GM12878 (cell line): ENCODE measurements around the gene MTIF3. TPM values are rescaled to one million over a fixed set of nuclear protein-coding genes. Genes with fewer than 3 reads are reported as not detected.
A peak's percentile ranks its signal among the peaks of the same experiment; 100 is the strongest.

Source experiments
- ATAC-seq: fragments of 200-7000 bp; cut with Tn5 transposase; 3 replicates; pipeline ENCODE4 v1.9.1; 2020; ENCODE audit warnings: mild to moderate bottlenecking, moderate library complexity
- BruUV-seq: library from RNA; stranded (reverse); fragments of 400-500 nt; replicated peaks from 2 replicates; lab custom pipeline; 2021; lab: Mats Ljungman, UMichigan
- CTCF ChIA-PET: fragments of 300-600 bp; sonication (Branson Sonifier 250); formaldehyde crosslinking; extraction: SDS; loops from one replicate; lab custom pipeline; 2021; ENCODE audit warnings: inconsistent platforms; lab: Yijun Ruan, JAX
- POLR2A ChIA-PET: fragments of 350-600 bp; formaldehyde crosslinking; extraction: SDS; loops from one replicate; lab custom pipeline; 2021; ENCODE audit warnings: inconsistent platforms; lab: Charles Lee
- RAD21 ChIA-PET: fragments of 300-600 bp; sonication (Branson Sonifier 250); formaldehyde crosslinking; loops from one replicate; lab custom pipeline; 2023; ENCODE audit warnings: antibody characterized with exemption; ENCODE audit not compliant: unreplicated experiment; lab: Charles Lee
- SMC1A ChIA-PET: fragments of 300-600 bp; sonication (Branson Sonifier 250); formaldehyde crosslinking; loops from one replicate; lab custom pipeline; 2023; ENCODE audit not compliant: unreplicated experiment, uncharacterized antibody; lab: Charles Lee
- DNase-seq: peaks from one replicate; pipeline ENCODE4 v3.0.0-alpha.2; 2011; ENCODE audit warnings: low read depth, low spot score
- FAIRE-seq: peaks from 3 replicates; lab custom pipeline; 2011; peaks lifted over from hg19 to GRCh38; lab: Jason Lieb, UNC
- H2AFZ ChIP-seq: 2 replicates; pipeline ENCODE4 v1.6.0; 2011; ENCODE audit warnings: low read depth, low read length, control low read depth; ENCODE audit not compliant: control insufficient read depth
- H3K27ac ChIP-seq: 2 replicates; pipeline ENCODE4 v1.5.1; 2011; ENCODE audit warnings: control low read depth; ENCODE audit not compliant: control insufficient read depth, insufficient read depth
- H3K27me3 ChIP-seq, 2 experiments: replicated peaks in 1 of 2; 2 replicates each; pipeline versions ENCODE4 v1.6.0 to v1.6.1; 2011; ENCODE audit warnings: low read length in 1 of 2; ENCODE audit not compliant: control insufficient read depth in 2 of 2, insufficient read depth in 2 of 2
- H3K36me3 ChIP-seq, 2 experiments: 2 replicates each; pipeline ENCODE4 v1.5.1; 2011; ENCODE audit warnings: low read length in 1 of 2; ENCODE audit not compliant: control insufficient read depth in 2 of 2, insufficient read depth in 2 of 2
- H3K4me1 ChIP-seq: 2 replicates; pipeline ENCODE4 v1.6.1; 2011; ENCODE audit warnings: mild to moderate bottlenecking, low read length, moderate library complexity, mixed read lengths; ENCODE audit not compliant: control insufficient read depth, insufficient read depth
- H3K4me2 ChIP-seq: 2 replicates; pipeline ENCODE4 v1.6.0; 2011; ENCODE audit warnings: control low read depth; ENCODE audit not compliant: control insufficient read depth, insufficient read depth
- H3K4me3 ChIP-seq: fragments of 200-600 bp; sonication (generic); 2 replicates; pipeline ENCODE4 v1.5.1; 2016
- H3K79me2 ChIP-seq: 2 replicates; pipeline ENCODE4 v1.6.0; 2011; ENCODE audit warnings: low read length; ENCODE audit not compliant: control insufficient read depth, insufficient read depth
- H3K9ac ChIP-seq: 2 replicates; pipeline ENCODE4 v1.8.0; 2011; ENCODE audit warnings: low read length, control low read depth, mixed read lengths; ENCODE audit not compliant: control insufficient read depth, insufficient read depth
- H3K9me3 ChIP-seq: replicated peaks from 3 replicates; pipeline ENCODE4 v1.5.1; 2011; ENCODE audit warnings: mild to moderate bottlenecking, low read length; ENCODE audit not compliant: control insufficient read depth, insufficient read depth
- H4K20me1 ChIP-seq: 2 replicates; pipeline ENCODE4 v1.6.0; 2011; ENCODE audit not compliant: control insufficient read depth, insufficient read depth
- ASH2L ChIP-seq: fragments of 300-600, 200-600 bp; sonication (generic); IDR thresholded peaks from 2 replicates; pipeline ENCODE4 v1.6.1; 2017; ENCODE audit warnings: low read depth, mild to moderate bottlenecking, borderline replicate concordance
- CEBPZ ChIP-seq: fragments of 150-350 bp; IDR thresholded peaks from 2 replicates; pipeline ENCODE4 v1.6.1; 2016; ENCODE audit warnings: low read depth, low read length
- CREB1 ChIP-seq: IDR thresholded peaks from 2 replicates; pipeline ENCODE4 v1.6.1; 2012; ENCODE audit warnings: low read depth, mild to moderate bottlenecking, inconsistent platforms
- E2F8 ChIP-seq: fragments of 450-650 bp; IDR thresholded peaks from 2 replicates; pipeline ENCODE4 v1.6.1; 2018; ENCODE audit warnings: mild to moderate bottlenecking, low read depth, moderate library complexity; ENCODE audit not compliant: partially characterized antibody
- IKZF2 ChIP-seq, 2 experiments: fragments of 450-650 bp; IDR thresholded peaks; 2 replicates each; pipeline ENCODE4 v1.6.1; 2017; ENCODE audit warnings: mild to moderate bottlenecking in 2 of 2, moderate library complexity in 2 of 2
- NBN ChIP-seq: fragments of 450-650 bp; IDR thresholded peaks from 2 replicates; pipeline ENCODE4 v1.6.1; 2016
- NFIC ChIP-seq: IDR thresholded peaks from 2 replicates; pipeline ENCODE4 v1.6.1; 2012; ENCODE audit warnings: low read depth, mild to moderate bottlenecking, inconsistent platforms, low read length, moderate library complexity
- SP1 ChIP-seq: IDR thresholded peaks from one replicate; pipeline ENCODE4 v1.6.1; 2011; ENCODE audit warnings: low read depth, low read length
- SREBF2 ChIP-seq: IDR thresholded peaks from 2 replicates; pipeline ENCODE4 v1.6.1; 2012; ENCODE audit warnings: mild to moderate bottlenecking, low read length
- YY1 ChIP-seq: IDR thresholded peaks from 2 replicates; pipeline ENCODE4 v1.6.1; 2011; ENCODE audit warnings: low read depth, mild to moderate bottlenecking, low read length
- WGBS: methylation state at CpG from one replicate; pipeline ENCODE4 v1.1.6; 2016; ENCODE audit warnings: low lambda C conversion rate; ENCODE audit not compliant: insufficient replicate concordance, insufficient coverage; ENCODE audit errors: missing lambda C conversion rate; 5-methylcytosine and 5-hydroxymethylcytosine counted together
- in situ Hi-C: fragments of 300-500 bp; cut with MboI; formaldehyde crosslinking; loops from 9 replicates; pipeline ENCODE4 v1.14.3; 2018; ENCODE audit warnings: mixed read lengths
- intact Hi-C: fragments of 100-400 bp; cut with micrococcal nuclease; formaldehyde crosslinking; loops from one replicate; pipeline ENCODE4 v1.14.2; 2022; ENCODE audit not compliant: unreplicated experiment
- polyA plus RNA-seq, 11 experiments: library from polyadenylated mRNA; depleted of rRNA in 4 of 11; unstranded in 6 of 11; stranded (reverse) in 5 of 11; fragments of >200 nt; fragmentation: Nextera tagmentation in 4 of 11; fragmentation: Illumina TruSeq in 1 of 11; extraction: Ambion mirVana in 4 of 11; extraction: Trizol in 1 of 11; gene quantifications; 1 replicate in 1 of 11; 2 replicates in 10 of 11; pipeline versions ENCODE4 v1.2.1 to v1.2.3, GENCODE V29; 2011 to 2016; ENCODE audit warnings: inconsistent platforms in 2 of 11, missing spikeins in 2 of 11, low read depth in 1 of 11
- total RNA-seq, 4 experiments: library from RNA; depleted of rRNA in 3 of 4; stranded (reverse); fragments of >200 nt in 3 of 4; fragmentation: Illumina TruSeq in 1 of 4; extraction: Trizol in 1 of 4; gene quantifications; 2 replicates each; pipeline versions ENCODE4 v1.2.1 to v1.2.3, GENCODE V29; 2013 to 2021
- TF ChIP-seq, protein P1 (sequence below): IDR thresholded peaks from 2 replicates; pipeline ENCODE4 v1.6.1; 2011; ENCODE audit warnings: mild to moderate bottlenecking, low read depth, low read length, moderate library complexity; ENCODE audit not compliant: insufficient replicate concordance
- TF ChIP-seq, protein P2 (sequence below): fragments of 150-350 bp; IDR thresholded peaks from 2 replicates; pipeline ENCODE4 v1.6.1; 2014; ENCODE audit warnings: mild to moderate bottlenecking, low read depth, low read length

MTIF3 gene
- total and polyA plus RNA-seq, 10 of the 15 experiments (the other 5 are each of a cell fraction or from before 2014, with no cell fraction given), result 22.4 to 73.9 (median 49.7) TPM

- Histone ChIP-seq H2AFZ (peak overlapping the region; percentile 83), H3K9me3 (peaks cover 5% of the 10 kb centered on the region; the same call in 2 of the 3 replicates), H3K4me3 (no peak overlapping the region), H4K20me1 (no peaks in the 10 kb centered on the region), H3K79me2 (no peaks in the 10 kb centered on the region), H3K4me2 (peak overlapping the region; percentile 75), H3K27me3 (no peaks in the 10 kb centered on the region), H3K36me3 (no peaks in the 10 kb centered on the region), H3K4me1 (peaks cover 25% of the 10 kb centered on the region), H3K9ac (no peak overlapping the region), H3K27ac (no peak overlapping the region; the same call in 1 of the 2 replicates)
- no TSS peak for BruUV-seq
- no peak for DNase-seq
- in situ Hi-C loops (no loop called here), intact Hi-C loops (no loop called here)
- WGBS, result 11% methylated on average over 10 of the region's 10 CpGs
- ATAC-seq, result peak; percentile 86
- POLR2A ChIA-PET, result no interaction called here
- CTCF ChIA-PET, result no interaction called here
- SMC1A ChIA-PET, result interaction anchor here (0.8 to 1.3 kb wide), 3 partner anchors 21 to 49 kb away, joined by 3 to 5 read pairs (median 4); no protein-coding TSS in a partner anchor
- FAIRE-seq, result no peak
- RAD21 ChIA-PET, result interaction anchor here (1.2 kb wide), 1 partner anchor 26 kb away, joined by 4 read pairs; the partner anchor contains the start of gene MTIF3
- TF ChIP-seq E2F8 (no peak), NBN (no peak), IKZF2 (IDR thresholded peaks at IDR 0.05) (0 out of 4 replicates have a peak, but pooled peaks of 1 of the 2 experiments have one; percentile 10), NFIC (no peak), ASH2L (no peak), SREBF2 (no peak), CEBPZ (no peak), SP1 (peak; percentile 30), CREB1 (no peak), YY1 (peak; percentile 77)
- TF ChIP-seq, protein P1, sequence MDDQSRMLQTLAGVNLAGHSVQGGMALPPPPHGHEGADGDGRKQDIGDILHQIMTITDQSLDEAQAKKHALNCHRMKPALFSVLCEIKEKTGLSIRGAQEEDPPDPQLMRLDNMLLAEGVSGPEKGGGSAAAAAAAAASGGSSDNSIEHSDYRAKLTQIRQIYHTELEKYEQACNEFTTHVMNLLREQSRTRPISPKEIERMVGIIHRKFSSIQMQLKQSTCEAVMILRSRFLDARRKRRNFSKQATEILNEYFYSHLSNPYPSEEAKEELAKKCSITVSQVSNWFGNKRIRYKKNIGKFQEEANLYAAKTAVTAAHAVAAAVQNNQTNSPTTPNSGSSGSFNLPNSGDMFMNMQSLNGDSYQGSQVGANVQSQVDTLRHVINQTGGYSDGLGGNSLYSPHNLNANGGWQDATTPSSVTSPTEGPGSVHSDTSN, result peak; percentile 39
- TF ChIP-seq, protein P2, sequence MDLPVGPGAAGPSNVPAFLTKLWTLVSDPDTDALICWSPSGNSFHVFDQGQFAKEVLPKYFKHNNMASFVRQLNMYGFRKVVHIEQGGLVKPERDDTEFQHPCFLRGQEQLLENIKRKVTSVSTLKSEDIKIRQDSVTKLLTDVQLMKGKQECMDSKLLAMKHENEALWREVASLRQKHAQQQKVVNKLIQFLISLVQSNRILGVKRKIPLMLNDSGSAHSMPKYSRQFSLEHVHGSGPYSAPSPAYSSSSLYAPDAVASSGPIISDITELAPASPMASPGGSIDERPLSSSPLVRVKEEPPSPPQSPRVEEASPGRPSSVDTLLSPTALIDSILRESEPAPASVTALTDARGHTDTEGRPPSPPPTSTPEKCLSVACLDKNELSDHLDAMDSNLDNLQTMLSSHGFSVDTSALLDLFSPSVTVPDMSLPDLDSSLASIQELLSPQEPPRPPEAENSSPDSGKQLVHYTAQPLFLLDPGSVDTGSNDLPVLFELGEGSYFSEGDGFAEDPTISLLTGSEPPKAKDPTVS, result no peak
Observed at GRCh38 chr13:27476943-27477703, 26.8 kb upstream of the MTIF3 start.
